Measurements from ENCODE around the gene ADRM1.

Gene ADRM1, protein sequence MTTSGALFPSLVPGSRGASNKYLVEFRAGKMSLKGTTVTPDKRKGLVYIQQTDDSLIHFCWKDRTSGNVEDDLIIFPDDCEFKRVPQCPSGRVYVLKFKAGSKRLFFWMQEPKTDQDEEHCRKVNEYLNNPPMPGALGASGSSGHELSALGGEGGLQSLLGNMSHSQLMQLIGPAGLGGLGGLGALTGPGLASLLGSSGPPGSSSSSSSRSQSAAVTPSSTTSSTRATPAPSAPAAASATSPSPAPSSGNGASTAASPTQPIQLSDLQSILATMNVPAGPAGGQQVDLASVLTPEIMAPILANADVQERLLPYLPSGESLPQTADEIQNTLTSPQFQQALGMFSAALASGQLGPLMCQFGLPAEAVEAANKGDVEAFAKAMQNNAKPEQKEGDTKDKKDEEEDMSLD

GRCh38 chr20:62302341-62303061 is at the start of gene ADRM1:
TSS of gene ADRM1 (plus strand) at chr20:62302997. CDS start at chr20:62303569, 572 bp downstream.
- DNase-seq = peak; percentile 66 to 98 (median 91)

- no peak for DNase-seq
Observed at GRCh38 chr20:62253398-62253797, 49.4 kb upstream of the ADRM1 start.

DNA sequence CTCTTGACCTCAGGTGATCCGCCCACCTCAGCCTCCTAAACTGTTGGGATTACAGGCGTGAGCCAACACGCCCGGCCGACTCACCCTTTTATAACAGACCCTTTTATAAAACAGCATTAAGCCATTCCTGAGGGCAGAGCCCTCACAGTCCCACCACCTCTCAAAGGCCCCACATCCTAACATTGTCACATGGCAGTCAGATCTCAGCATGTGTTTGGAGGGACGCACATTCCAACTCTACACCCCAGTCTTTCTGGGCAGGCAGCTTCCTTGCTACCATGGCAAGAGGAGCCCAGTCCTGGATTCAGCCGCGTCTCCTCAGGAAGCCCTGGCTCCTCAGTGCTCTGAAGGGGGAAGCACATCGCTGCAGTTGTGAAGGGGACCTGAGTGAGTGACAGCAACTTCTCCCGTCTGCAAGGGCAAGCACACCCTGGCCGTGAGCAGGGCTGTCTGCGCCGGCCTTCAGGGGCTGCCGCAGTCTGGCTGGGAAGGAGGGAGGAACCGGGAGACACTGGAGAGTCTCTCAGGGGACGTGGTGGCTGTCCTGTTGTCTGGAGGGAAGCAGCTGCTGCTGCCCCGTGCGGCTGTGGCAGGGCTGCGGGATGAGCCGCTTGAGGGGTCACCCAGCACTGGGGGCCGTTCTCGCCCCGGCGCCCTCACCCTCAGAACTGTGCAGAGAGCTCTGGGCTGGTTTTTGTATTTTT is 48.6 kb upstream of the ADRM1 start:
- DNase-seq = no peak

DNA sequence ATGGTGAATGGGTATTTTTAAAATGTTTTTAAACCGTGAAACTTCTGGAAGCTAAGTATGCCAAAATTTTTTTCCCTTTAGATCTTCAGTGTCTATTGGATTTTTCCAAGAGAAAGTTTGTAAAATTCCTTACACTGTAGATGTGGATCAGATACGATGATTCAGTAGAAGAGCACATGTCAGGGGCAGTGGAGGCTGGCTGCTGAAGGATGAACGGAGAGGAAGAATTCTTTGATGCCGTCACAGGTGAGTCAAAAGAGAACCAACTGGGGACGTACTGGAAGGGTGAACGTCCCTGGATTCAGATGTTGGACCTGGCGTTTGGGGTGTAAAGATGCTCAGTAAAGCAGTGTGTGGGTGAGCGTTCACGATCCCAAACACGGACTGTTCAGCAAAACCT is 46.8 kb upstream of the ADRM1 start:
- DNase-seq = no peak

DNA sequence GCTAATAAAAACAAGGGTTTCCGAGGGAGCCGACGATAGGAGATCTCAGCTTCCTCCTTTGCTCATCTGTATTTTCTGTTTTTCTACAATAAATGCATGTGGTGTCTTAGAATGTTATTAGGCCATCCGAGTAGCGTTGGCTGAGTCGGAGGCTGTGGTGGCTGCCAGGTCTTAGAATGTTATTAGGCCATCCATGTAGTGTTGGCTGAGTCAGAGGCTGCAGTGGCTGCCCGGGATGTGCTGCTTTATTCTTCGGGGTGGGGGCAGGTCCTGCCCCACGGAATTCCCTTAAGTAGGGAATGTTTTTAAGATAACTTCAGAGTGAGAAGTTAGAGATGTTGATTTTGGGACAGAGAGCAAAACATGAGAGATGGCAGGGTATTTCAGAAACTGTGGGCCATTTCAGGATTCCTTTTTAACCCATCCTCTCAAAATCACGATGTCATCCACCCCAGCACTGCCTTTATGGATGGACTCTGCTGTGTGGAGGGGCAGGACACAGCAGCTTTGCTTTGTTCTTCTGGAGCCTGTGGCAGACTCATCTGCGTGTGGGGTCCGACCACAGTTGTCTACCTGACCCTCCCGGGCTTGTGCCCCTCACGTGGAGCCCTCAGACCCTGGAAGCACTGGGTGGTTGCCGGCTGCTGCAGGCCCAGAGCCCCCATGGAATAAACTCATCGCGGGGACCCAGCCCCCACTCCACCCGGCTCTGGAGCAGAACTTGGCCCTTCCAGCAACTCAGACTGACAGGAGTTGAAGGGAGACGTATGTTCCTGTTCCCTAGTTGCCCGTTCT is 44.1 kb upstream of the ADRM1 start:
- DNase-seq = peak in 9 of 56 donors; percentile 8 to 45 (median 21)

DNA sequence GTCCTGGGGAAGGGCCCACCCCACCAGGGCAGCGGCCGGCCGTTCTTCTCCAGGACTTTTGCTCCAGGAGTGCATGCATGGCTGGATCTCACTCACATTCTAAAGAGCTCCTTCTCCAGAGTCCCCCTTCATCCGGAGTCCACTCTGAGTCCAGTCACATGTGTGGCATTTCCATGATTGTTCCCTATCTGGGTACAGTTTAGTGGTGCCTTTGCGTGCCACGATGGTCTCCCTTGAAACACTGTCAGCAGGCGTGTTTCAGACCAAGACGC is 43.6 kb upstream of the ADRM1 start:
- DNase-seq = no peak

GRCh38 chr20:62262064-62262463 is 40.7 kb upstream of the ADRM1 start:
- no peak for DNase-seq

GRCh38 chr20:62263396-62263795 is 39.4 kb upstream of the ADRM1 start:
- no peak for DNase-seq

DNA sequence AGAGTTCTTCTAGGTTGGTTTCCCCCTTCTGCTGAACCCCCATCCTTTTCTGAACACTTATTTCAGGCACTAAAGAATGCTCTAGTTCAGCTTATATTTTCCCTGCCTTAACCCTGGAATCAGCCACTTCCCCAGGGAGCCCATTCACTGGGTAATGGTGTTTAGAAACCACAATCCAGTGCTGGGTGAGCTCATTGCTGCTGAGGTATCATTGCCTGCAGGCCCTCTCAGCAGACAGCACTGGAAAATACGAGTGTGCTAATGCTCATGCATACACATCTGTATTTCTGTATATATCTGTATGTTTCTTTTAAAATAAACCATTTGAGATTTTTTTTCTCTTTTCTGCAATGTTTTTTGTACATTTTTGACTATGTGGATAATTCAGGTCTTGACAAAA is 37.4 kb upstream of the ADRM1 start:
- DNase-seq = no peak

DNA sequence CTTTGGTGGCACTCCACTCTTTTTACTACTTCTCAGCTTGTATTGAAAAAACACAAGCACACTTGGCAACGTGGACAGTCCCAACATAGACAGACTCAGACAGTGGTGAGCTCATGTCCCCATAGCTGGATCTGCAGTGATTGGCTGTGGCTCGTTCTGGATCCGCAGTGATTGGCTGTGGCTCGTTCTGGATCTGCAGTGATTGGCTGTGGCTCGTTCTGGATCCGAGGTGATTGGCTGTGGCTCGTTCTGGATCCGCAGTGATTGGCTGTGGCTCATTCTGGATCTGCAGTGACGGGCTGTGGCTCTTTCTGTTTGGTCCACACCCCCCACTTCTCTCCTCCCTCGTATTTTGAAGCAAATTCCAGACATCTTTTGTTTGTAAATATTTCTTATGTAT is 36.5 kb upstream of the ADRM1 start:
- DNase-seq = no peak

DNA sequence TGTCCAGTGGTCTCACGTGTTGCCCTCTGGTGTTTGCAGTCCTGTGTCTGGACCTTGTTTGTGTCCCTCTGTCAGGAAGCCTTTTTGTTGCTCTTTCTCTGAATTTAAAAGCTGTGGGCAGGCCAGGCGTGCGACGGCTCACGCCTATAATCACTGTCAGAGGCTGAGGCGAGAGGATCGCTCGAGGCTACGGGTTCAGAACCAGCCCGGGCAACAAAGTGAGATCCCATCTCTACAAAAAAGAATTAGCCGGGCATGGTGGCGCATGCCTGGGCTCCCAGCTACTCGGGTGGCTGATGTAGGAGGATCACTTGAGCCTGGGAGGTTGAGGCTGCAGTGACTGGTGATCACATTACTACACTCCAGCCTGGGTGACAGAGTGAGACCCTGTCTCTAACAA is 35.9 kb upstream of the ADRM1 start:
- no peak for DNase-seq

DNA sequence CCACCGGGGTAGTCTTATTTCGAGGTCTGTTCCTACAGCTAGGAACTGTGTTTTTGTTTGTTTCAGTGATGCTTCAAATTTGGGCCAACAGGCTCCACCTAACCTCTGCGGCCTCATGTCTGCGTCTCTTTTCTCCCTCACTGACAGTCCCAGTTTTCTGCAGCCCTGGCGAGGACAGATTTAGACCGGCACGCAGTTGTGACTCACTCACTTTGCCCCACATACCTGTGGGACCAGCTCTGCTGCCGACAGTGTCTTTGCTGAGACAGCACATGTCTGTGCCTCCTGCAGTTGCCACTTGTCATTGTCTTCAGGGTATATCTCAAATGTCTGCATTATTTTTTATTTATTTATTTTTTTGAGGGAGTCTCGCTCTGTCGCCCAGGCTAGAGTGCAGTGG is 35.3 kb upstream of the ADRM1 start:
- peak in 1 of 56 donors; percentile 6 for DNase-seq

GRCh38 chr20:62268228-62268900 is 34.4 kb upstream of the ADRM1 start:
- no peak for DNase-seq

GRCh38 chr20:62269378-62269777 is 33.4 kb upstream of the ADRM1 start:
- no peak for DNase-seq

GRCh38 chr20:62269871-62270270 is 32.9 kb upstream of the ADRM1 start:
- no peak for DNase-seq

- DNase-seq = no peak
Observed at GRCh38 chr20:62272200-62272599, 30.6 kb upstream of the ADRM1 start.

GRCh38 chr20:62273416-62273815 is 29.4 kb upstream of the ADRM1 start:
- DNase-seq = peak in 4 of 56 donors; percentile 15 to 28 (median 20)

DNA sequence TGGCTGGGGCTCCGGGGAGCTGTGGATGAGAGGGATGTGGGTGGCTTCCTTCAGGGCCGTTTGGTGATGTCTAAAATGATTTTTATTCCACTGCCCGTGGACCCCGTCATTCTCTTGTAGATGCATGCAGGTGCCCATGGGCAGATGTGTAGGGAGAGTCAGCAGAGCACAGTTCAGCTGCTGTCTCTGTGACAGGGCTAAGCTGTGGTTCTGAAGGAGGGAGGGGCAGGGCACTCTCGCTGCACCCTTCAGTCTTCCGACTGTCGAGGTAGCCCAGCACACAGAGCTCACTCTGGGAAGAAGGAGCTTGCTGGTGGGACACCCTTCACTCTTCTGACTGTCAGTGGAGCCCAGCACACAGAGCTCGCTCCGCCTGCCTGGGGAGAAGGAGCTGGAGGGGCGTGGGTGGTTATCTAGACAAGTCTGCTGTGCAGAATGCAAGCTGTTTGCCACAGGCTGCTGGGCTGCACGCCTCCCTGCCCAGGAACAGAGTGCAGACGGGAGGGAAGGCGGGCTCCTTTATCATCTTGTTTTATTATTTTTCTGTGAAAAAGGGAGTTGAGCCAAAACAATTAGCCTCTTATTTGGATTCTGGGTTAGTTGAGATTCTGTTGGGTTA is 28.4 kb upstream of the ADRM1 start:
- DNase-seq = peak in 38 of 56 donors; percentile 6 to 86 (median 44)

DNA sequence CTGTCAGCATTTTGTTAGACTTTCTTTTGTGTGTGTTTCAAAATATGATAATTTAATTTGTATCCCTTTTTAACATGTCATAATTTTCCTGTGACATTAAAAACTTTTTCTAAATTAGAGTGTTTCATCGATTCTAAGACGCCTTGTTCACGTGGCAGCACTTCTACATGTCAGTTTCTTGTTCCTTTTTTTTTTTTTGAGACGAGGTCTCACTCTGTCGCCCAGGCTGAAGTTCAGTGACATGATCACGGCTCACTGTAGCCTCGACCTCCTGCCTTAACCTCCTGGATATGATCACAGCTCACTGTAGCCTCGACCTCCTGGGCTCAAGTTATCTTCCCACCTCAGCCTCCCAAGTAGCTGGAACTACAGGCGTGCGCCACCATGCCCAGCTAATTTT is 27.6 kb upstream of the ADRM1 start:
- no peak for DNase-seq

DNA sequence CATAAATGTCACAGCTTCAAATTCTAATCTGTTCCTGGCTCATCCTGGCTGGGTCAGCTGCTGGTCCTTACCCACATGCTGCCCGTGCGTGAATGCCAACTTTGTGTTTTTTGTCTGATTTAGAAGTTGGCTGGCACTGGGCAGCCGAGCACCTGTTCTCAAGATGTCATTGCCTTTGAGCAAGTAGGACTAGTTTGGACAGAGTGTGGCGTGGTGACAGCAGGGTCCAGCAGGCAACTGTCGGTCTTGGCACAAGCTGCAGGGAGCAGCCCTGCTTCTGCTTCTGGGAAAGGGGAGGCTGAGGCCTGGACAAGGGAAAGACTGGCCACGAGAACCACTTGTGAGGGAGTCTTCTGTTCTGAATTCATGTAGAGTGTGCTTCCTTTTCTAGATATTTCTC is 26.4 kb upstream of the ADRM1 start:
- DNase-seq = peak in 21 of 56 donors; percentile 7 to 59 (median 25)
